ENCODE data around the gene UGT1A10.
"Not testable (repeated sequence)": the region's sequence is repeated elsewhere in the genome, so short reads cannot be mapped to it uniquely, and the experiment has no call there.

The UGT1A10 gene

GRCh38 chr2:233691443-233692433 lies 55.5 kb downstream of the UGT1A10 start:
- no peak for DNase-seq (ENCODE audit: low read depth in 2 of 3, low spot score in 1 of 3)

- DNase-seq (ENCODE audit: low read depth in 2 of 3, low spot score in 1 of 3): no peak
Observed at GRCh38 chr2:233692648-233693047, 56.4 kb downstream of the UGT1A10 start, which contains the start of gene UGT1A6. TSS of gene UGT1A6 (plus strand) at chr2:233692890. CDS start at chr2:233693005, 115 bp downstream.

DNA sequence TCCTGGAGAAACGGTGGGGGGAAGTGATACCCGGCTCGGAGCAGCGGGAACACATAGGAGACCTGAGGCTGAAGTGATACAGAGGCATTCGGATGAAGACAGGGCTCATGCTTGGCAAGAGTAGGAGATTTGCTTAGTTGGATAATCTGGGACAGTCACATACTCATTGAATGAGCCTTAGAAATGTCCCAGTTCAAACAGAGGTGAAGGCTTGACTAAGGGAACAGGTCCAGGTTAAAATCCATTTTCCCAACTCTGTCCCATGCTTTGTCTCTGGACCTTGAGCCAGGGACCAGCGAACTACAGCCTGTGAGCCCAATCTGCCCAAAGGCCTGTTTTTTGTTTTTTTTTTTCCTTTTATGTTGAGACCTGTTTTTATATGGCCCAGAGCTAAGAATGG lies 57.7 kb downstream of the UGT1A10 start:
- DNase-seq (ENCODE audit: low read depth in 2 of 3, low spot score in 1 of 3): no peak

GRCh38 chr2:233698740-233699139 lies 62.5 kb downstream of the UGT1A10 start:
- no peak for DNase-seq (ENCODE audit: low read depth in 2 of 3, low spot score in 1 of 3)

DNA sequence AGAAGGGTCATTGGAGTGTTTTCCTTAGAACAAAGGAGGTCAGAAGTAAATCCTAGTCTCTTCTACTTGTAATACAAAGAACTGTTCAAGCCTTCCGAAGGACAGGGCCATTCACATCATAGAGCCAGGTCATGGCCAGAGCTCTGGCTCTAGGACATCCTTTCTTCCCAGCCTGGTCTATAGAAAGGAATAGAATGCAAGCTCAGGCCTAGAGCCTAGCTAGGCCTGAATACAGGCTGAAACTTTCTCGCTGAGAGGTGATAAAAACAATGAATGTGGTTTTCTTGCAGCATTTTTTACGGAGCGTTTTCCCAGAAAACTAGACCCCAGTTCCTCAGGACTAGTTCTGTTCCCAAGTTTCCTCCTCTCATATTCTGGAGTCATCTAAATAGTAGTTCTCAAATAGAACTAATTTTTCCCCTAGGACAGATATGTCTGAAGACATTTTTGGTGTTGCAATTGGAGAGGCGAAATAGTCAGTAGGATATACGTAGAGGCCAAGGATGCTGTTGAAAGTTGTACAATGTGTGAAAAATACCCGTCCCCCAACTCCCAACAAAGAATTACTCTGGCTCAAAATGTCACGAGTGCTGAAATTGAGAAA lies 63.3 kb downstream of the UGT1A10 start:
- no peak for DNase-seq (ENCODE audit: low read depth in 2 of 3, low spot score in 1 of 3)

DNA sequence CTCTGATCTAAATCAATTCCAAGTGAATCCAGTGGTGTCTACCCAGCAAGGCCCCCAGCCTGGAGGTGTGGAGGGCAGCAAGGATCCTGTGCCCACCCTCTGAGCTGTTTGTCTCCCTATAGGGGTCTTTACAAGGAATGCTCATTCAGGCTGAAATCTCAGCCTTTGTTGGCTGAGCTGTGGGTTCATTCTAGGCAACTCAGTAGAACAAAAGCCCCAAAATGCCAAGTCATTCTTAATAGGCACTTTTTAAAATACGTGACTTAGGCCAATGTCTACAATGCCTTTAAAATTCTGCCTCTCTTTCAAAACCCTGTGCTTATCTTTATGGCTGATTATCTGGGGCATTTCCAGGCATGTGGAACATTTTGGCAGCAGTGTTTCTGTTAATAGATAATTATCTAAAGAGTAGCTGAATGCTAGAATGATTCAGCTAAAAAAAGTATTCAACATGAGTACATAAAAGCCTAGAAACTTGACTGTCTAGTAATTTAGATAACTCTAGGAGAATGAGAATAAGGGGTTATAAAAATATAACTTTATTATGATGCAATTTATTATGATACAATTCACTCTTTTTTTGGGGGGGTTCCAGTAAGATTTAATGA lies 63.9 kb downstream of the UGT1A10 start:
- no peak for DNase-seq (ENCODE audit: low read depth in 2 of 3, low spot score in 1 of 3)

- not testable (repeated sequence) for DNase-seq (ENCODE audit: low read depth in 2 of 3, low spot score in 1 of 3)
Observed at GRCh38 chr2:233700842-233701241, 64.6 kb downstream of the UGT1A10 start.

DNA sequence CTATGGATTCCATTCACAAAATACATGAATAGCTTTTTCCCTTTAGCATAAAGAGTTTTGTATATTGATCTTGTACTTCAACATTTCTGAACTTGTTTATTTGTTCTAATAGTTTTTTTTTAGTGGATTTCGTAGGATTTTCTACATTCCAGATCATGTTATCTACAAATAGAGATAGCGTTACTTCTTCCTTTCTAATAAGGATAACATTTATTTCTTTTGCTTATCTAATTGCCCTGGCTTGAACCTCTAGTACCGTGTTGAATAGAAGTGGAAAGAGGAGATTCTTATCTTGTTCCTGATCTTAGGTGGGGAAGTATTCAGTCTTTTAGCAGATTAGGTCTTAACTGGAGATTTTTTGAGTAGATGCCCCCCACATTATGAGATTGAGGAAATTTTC lies 66.0 kb downstream of the UGT1A10 start:
- DNase-seq (ENCODE audit: low read depth in 2 of 3, low spot score in 1 of 3): no peak

DNA sequence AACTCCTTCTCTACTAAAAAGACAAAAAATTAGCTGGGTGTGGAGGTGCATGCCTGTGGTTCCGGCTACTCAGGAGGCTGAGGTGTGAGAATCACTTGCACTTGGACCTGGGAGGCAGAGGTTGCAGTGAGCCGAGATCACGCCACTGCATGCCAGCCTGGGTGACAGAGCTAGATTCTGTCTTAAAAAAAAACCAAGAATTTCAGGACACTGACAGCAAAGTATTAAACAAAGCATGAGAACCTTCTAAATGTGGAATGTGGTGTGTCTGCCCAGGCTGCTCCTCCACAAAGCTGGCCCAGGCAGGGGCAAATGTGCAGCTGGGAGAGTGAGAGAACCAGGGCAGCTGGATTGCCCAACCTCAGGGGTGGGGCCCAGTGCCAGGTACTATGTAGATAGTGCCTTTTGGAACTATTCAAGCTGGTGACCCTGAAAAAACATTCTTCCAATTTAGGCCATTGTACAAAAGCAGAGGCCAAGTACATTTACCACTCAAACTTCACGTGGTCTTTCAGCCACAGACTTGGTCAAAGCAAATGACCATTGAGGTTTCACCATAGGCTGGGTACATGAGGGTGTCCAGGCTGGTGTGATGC lies 69.8 kb downstream of the UGT1A10 start:
- no peak for DNase-seq (ENCODE audit: low read depth in 2 of 3, low spot score in 1 of 3)

- DNase-seq (ENCODE audit: low read depth in 2 of 3, low spot score in 1 of 3): no peak
Observed at GRCh38 chr2:233706720-233707119, 70.5 kb downstream of the UGT1A10 start.

- DNase-seq (ENCODE audit: low read depth in 2 of 3, low spot score in 1 of 3): no peak
Observed at GRCh38 chr2:233707940-233708644, 71.8 kb downstream of the UGT1A10 start.

DNA sequence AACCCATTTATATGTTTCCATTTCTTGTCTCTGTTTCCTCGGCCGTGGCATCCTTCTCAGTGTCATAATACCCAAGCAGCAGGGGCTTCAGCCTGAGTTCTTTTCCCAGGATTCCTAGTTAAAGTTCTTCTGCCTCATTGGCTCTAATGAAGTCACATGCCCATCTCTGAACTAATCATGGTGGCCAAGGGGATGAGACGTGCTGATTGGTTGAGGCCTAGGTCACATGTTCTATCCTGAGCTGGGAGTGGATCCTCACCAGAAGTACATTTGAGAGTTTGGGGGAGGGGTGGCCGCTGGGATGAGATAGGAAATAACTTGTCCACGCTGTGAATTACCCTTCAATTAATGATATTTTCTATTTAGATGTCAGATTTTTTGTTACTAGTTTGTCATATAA lies 72.7 kb downstream of the UGT1A10 start:
- DNase-seq (ENCODE audit: low read depth in 2 of 3, low spot score in 1 of 3): no peak

DNA sequence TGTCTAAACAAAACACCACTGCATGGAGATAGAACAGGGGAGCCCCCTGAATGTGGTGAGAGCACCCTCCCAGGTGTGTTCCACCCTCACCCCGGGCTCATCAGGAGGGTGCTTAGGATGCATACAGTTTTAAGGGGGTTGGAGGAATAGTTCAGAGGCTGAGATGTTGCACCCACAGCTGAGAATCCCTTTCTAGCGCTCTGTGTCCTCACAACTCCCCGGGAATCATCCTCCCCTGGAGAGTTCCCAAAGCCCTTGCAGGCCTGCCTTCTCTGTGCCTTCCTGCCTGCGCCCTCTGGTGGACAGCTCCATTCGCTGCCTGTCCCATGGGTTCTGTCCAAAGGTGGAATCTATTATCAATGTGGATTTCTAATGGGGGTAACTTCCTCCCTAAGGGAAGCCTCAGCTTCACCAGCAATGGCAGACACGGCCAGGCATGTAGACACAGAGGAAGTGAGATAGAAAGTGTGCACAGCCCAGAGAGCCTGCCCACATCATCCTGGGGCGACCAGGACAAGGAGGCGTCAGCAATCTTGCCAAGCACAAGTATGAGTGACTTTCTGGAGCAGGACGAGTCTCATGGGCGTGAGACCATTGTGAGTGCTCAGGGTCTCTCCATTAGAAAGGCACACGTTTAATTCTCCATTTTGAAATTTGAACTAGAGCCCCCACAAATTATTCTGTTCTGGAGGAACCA lies 75.2 kb downstream of the UGT1A10 start:
- DNase-seq (ENCODE audit: low read depth in 2 of 3, low spot score in 1 of 3): peak; percentile 29 to 62 (median 62)

- no peak for DNase-seq (ENCODE audit: low read depth in 2 of 3, low spot score in 1 of 3)
Observed at GRCh38 chr2:233712611-233713261, 76.5 kb downstream of the UGT1A10 start, which contains the start of gene UGT1A5. TSS of gene UGT1A5 (plus strand) at chr2:233712907. CDS start at chr2:233712992, 85 bp downstream.

- DNase-seq (ENCODE audit: low read depth in 2 of 3, low spot score in 1 of 3): no peak
Observed at GRCh38 chr2:233713262-233713615, 77.0 kb downstream of the UGT1A10 start.

- no peak for DNase-seq (ENCODE audit: low read depth in 2 of 3, low spot score in 1 of 3)
Observed at GRCh38 chr2:233714121-233714520, 77.9 kb downstream of the UGT1A10 start.

- DNase-seq (ENCODE audit: low read depth in 2 of 3, low spot score in 1 of 3): no peak
Observed at GRCh38 chr2:233718552-233718951, 82.3 kb downstream of the UGT1A10 start, which contains the start of gene UGT1A4. TSS of gene UGT1A4 (plus strand) at chr2:233718736. CDS start at chr2:233718821, 85 bp downstream.

- DNase-seq (ENCODE audit: low read depth in 2 of 3, low spot score in 1 of 3): no peak
Observed at GRCh38 chr2:233728723-233729301, 92.6 kb downstream of the UGT1A10 start, which contains the start of gene UGT1A3. TSS of gene UGT1A3 (plus strand) at chr2:233729042. CDS start at chr2:233729127, 85 bp downstream.
